IMR-90 (cell line): ENCODE data around the gene ADCYAP1. TPM values are rescaled to one million over a fixed set of nuclear protein-coding genes. Genes with fewer than 3 reads are reported as not detected.

Experiments
- ATAC-seq: fragments of 200-7000 bp; cut with Tn5 transposase; 2 replicates; pipeline ENCODE4 v1.9.1; 2020; ENCODE audit warnings: low read depth, mild to moderate bottlenecking, moderate library complexity
- BruUV-seq: library from RNA; stranded (reverse); fragments of 400-500 nt; replicated peaks from 2 replicates; lab custom pipeline; 2021; lab: Mats Ljungman, UMichigan
- CTCF ChIA-PET: fragments of 300-600 bp; formaldehyde crosslinking; extraction: SDS; loops from one replicate; lab custom pipeline; 2021; ENCODE audit warnings: antibody characterized with exemption; lab: Yijun Ruan, JAX
- POLR2A ChIA-PET: fragments of 300-600 bp; sonication (Branson Sonifier 250); formaldehyde crosslinking; loops from one replicate; lab custom pipeline; 2022; ENCODE audit warnings: antibody characterized with exemption; ENCODE audit not compliant: unreplicated experiment; lab: Charles Lee
- DNase-seq: peaks from one replicate; pipeline ENCODE4 v3.0.0; 2013
- H2AFZ ChIP-seq: replicated peaks from 2 replicates; pipeline ENCODE3; 2013; ENCODE audit warnings: low read length, mild to moderate bottlenecking; ENCODE audit not compliant: poor library complexity
- H2AK5ac ChIP-seq: 2 replicates; pipeline ENCODE4 v1.6.1; 2013; ENCODE audit warnings: low read depth, low read length, inconsistent platforms
- H2AK9ac ChIP-seq: replicated peaks from 2 replicates; pipeline ENCODE3; 2013; ENCODE audit warnings: mild to moderate bottlenecking, low read depth, low read length, moderate library complexity; ENCODE audit not compliant: poor library complexity
- H2BK120ac ChIP-seq: 2 replicates; pipeline ENCODE4 v1.6.1; 2013; ENCODE audit warnings: low read depth, low read length, inconsistent platforms
- H2BK15ac ChIP-seq: 3 replicates; pipeline ENCODE4 v1.6.1; 2013; ENCODE audit warnings: low read depth, low read length, inconsistent platforms
- H2BK20ac ChIP-seq: 2 replicates; pipeline ENCODE4 v1.6.1; 2013; ENCODE audit warnings: low read depth, mild to moderate bottlenecking, inconsistent platforms, low read length, moderate library complexity
- H2BK5ac ChIP-seq: 2 replicates; pipeline ENCODE4 v1.6.1; 2013; ENCODE audit warnings: mild to moderate bottlenecking, low read depth, low read length, inconsistent platforms; ENCODE audit not compliant: poor library complexity, severe bottlenecking
- H3K14ac ChIP-seq: replicated peaks from 2 replicates; pipeline ENCODE4 v1.6.1; 2013; ENCODE audit warnings: low read depth, low read length, inconsistent platforms
- H3K18ac ChIP-seq: 2 replicates; pipeline ENCODE4 v1.6.1; 2013; ENCODE audit warnings: low read depth, low read length, control low read depth
- H3K23ac ChIP-seq: 2 replicates; pipeline ENCODE4 v1.6.1; 2013; ENCODE audit warnings: low read depth, low read length, inconsistent platforms
- H3K27ac ChIP-seq: 2 replicates; pipeline ENCODE4 v1.5.1; 2013; ENCODE audit warnings: mild to moderate bottlenecking, control low read depth, low read length; ENCODE audit not compliant: insufficient read depth
- H3K27me3 ChIP-seq: 2 replicates; pipeline ENCODE4 v1.6.1; 2013; ENCODE audit warnings: low read length; ENCODE audit not compliant: control insufficient read depth, insufficient read depth
- H3K36me3 ChIP-seq: 2 replicates; pipeline ENCODE4 v1.6.1; 2013; ENCODE audit warnings: low read length, mixed read lengths; ENCODE audit not compliant: control insufficient read depth, insufficient read depth
- H3K4ac ChIP-seq: 2 replicates; pipeline ENCODE4 v1.6.1; 2013; ENCODE audit warnings: low read depth, low read length, inconsistent platforms
- H3K4me1 ChIP-seq: 2 replicates; pipeline ENCODE4 v1.6.1; 2013; ENCODE audit warnings: low read length, mixed read lengths; ENCODE audit not compliant: control insufficient read depth, insufficient read depth
- H3K4me2 ChIP-seq: 2 replicates; pipeline ENCODE4 v1.6.1; 2013; ENCODE audit warnings: low read depth, mild to moderate bottlenecking, control low read depth, low read length, moderate library complexity
- H3K4me3 ChIP-seq: 2 replicates; pipeline ENCODE4 v1.5.1; 2013; ENCODE audit warnings: low read depth, mild to moderate bottlenecking, control low read depth, low read length, moderate library complexity; ENCODE audit not compliant: insufficient read depth
- H3K56ac ChIP-seq: 2 replicates; pipeline ENCODE4 v1.6.1; 2013; ENCODE audit warnings: low read length, inconsistent platforms; ENCODE audit not compliant: insufficient read depth; ENCODE audit errors: extremely low read depth
- H3K79me1 ChIP-seq, 2 experiments: 2 replicates each; pipeline ENCODE4 v1.6.1; 2013; ENCODE audit warnings: low read length in 2 of 2, inconsistent platforms in 1 of 2, low read depth in 1 of 2
- H3K9ac ChIP-seq: 2 replicates; pipeline ENCODE4 v1.6.1; 2013; ENCODE audit warnings: low read depth, low read length, control low read depth
- H3K9me1 ChIP-seq: 2 replicates; pipeline ENCODE4 v1.6.1; 2013; ENCODE audit warnings: low read length, inconsistent platforms; ENCODE audit not compliant: insufficient read depth
- H3K9me3 ChIP-seq: 2 replicates; pipeline ENCODE4 v1.6.1; 2013; ENCODE audit warnings: low read length; ENCODE audit not compliant: control insufficient read depth, insufficient read depth
- H4K20me1 ChIP-seq: 2 replicates; pipeline ENCODE4 v1.6.1; 2013; ENCODE audit warnings: low read length, inconsistent platforms; ENCODE audit not compliant: insufficient read depth
- H4K5ac ChIP-seq: 2 replicates; pipeline ENCODE4 v1.6.1; 2013; ENCODE audit warnings: mild to moderate bottlenecking, low read depth, low read length, control low read depth
- H4K8ac ChIP-seq, 2 experiments: 2 replicates each; pipeline ENCODE4 v1.6.1; 2013; ENCODE audit warnings: low read depth in 2 of 2, low read length in 2 of 2, control low read depth in 1 of 2, inconsistent platforms in 1 of 2
- H4K91ac ChIP-seq: 2 replicates; pipeline ENCODE4 v1.6.1; 2013; ENCODE audit warnings: low read depth, low read length, inconsistent platforms; ENCODE audit not compliant: insufficient read depth
- MXI1 ChIP-seq: IDR thresholded peaks from 2 replicates; pipeline ENCODE4 v1.6.1; 2012; ENCODE audit warnings: low read depth, mild to moderate bottlenecking, low read length, moderate library complexity, borderline replicate concordance
- NFE2L2 ChIP-seq: fragments of 150-350 bp; IDR thresholded peaks from 2 replicates; pipeline ENCODE4 v1.6.1; 2016; ENCODE audit warnings: low read depth, mild to moderate bottlenecking, low read length
- RAD21 ChIP-seq: IDR thresholded peaks from 2 replicates; pipeline ENCODE4 v1.6.1; 2012; ENCODE audit warnings: low read length, improper control_type of control experiment
- SMC3 ChIP-seq: fragments of 150-350 bp; IDR thresholded peaks from 2 replicates; pipeline ENCODE4 v1.6.1; 2016; ENCODE audit warnings: low read depth, mild to moderate bottlenecking, antibody characterized with exemption, low read length, moderate library complexity
- WGBS, 2 experiments: methylation state at CpG; one replicate each; pipeline versions ENCODE4 v1.1.5 to v1.1.7; 2013; ENCODE audit warnings: missing lambda C conversion rate in 2 of 2; ENCODE audit not compliant: insufficient read length in 1 of 2; ENCODE audit errors: extremely low coverage in 2 of 2; 5-methylcytosine and 5-hydroxymethylcytosine counted together
- dilution Hi-C: fragments of 300-500 bp; cut with HindIII; formaldehyde crosslinking; loops from one replicate; pipeline ENCODE4 v1.14.3; 2018; ENCODE audit warnings: low sequenced_read_pairs; ENCODE audit not compliant: unreplicated experiment
- in situ Hi-C: fragments of 300-500 bp; cut with MboI; formaldehyde crosslinking; loops from 3 replicates; pipeline ENCODE4 v1.14.3; 2019; ENCODE audit warnings: low sequenced_read_pairs, inconsistent platforms, mixed read lengths
- intact Hi-C: fragments of 100-400 bp; cut with micrococcal nuclease; formaldehyde crosslinking; loops from 2 replicates; pipeline ENCODE4 v1.10.0; 2022
- polyA plus RNA-seq, 3 experiments: library from polyadenylated mRNA; depleted of rRNA; stranded (reverse); fragments of >200 nt; gene quantifications; 2 replicates each; pipeline ENCODE4 v1.2.3, GENCODE V29; 2012; ENCODE audit warnings: low replicate concordance in 1 of 3
- total RNA-seq: library from RNA; depleted of rRNA; stranded (reverse); fragments of >200 nt; gene quantifications from 2 replicates; pipeline ENCODE4 v1.2.3, GENCODE V29; 2012
- TF ChIP-seq, protein P1 (sequence below): fragments of 150-350 bp; IDR thresholded peaks from 2 replicates; pipeline ENCODE4 v1.6.1; 2016; ENCODE audit warnings: low read depth, mild to moderate bottlenecking, low read length, moderate library complexity, borderline replicate concordance

ADCYAP1 gene
- total and polyA plus RNA-seq, 2 of the 4 experiments (the other 2 are of a cell fraction): not detected

DNA sequence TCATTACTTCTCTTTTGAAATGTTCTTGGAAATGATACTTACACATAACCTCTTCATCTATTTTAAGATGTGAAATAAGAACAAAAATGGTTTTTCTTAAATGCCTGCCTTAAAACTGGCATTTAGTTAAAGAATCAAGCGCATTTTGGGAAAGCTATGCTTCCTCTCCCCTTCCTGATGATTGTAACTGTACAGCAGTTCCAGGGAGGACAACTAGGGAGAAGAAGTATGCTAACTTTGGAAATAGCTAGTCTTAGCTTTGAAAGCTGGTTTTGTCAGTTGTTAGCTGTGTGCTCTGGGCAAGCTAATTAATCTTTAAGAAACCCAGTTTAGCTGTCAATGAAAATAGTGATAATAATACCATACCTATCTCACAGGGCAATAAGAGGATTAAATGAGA lies 8.4 kb upstream of the ADCYAP1 start:
- POLR2A ChIA-PET: no interaction called here
- CTCF ChIA-PET: interaction anchor here (0.6 kb wide), 1 partner anchor 11 kb away, joined by 4 read pairs; no protein-coding TSS in a partner anchor
- no peak overlapping the region for H4K5ac ChIP-seq

More for the DNA sequence above, 8.4 kb upstream of the ADCYAP1 start:
- ATAC-seq: no peak
- no peak overlapping the region for H2BK15ac ChIP-seq
- no peak overlapping the region for H4K8ac ChIP-seq
- H3K4me3 ChIP-seq: no peak overlapping the region
- WGBS, 2 experiments: no CpG with 5 or more reads among the region's 1 CpG
- no peak overlapping the region for H3K4ac ChIP-seq
- no peak overlapping the region for H3K14ac ChIP-seq
- H3K18ac ChIP-seq: no peak overlapping the region
- no peak overlapping the region for H3K56ac ChIP-seq
- no peak overlapping the region for H2AK5ac ChIP-seq
- no peak overlapping the region for H2BK20ac ChIP-seq
- no peak overlapping the region for H3K23ac ChIP-seq
- no peaks in the 10 kb centered on the region for H3K27me3 ChIP-seq
- H4K20me1 ChIP-seq: no peaks in the 10 kb centered on the region
- no peak for TF ChIP-seq SMC3
- no peak for TF ChIP-seq MXI1
- no peak for TF ChIP-seq RAD21
- TF ChIP-seq, protein P1, sequence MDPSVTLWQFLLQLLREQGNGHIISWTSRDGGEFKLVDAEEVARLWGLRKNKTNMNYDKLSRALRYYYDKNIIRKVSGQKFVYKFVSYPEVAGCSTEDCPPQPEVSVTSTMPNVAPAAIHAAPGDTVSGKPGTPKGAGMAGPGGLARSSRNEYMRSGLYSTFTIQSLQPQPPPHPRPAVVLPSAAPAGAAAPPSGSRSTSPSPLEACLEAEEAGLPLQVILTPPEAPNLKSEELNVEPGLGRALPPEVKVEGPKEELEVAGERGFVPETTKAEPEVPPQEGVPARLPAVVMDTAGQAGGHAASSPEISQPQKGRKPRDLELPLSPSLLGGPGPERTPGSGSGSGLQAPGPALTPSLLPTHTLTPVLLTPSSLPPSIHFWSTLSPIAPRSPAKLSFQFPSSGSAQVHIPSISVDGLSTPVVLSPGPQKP: no peak
- TF ChIP-seq NFE2L2: no peak
- no peak overlapping the region for H3K9ac ChIP-seq
- no peak for DNase-seq
- H2AK9ac ChIP-seq: no peak overlapping the region
- no peak overlapping the region for H2BK120ac ChIP-seq
- H3K9me3 ChIP-seq: no peaks in the 10 kb centered on the region
- H3K4me1 ChIP-seq: no peaks in the 10 kb centered on the region
- H4K91ac ChIP-seq: no peak overlapping the region
- no peaks in the 10 kb centered on the region for H3K9me1 ChIP-seq
- H2BK5ac ChIP-seq: no peak overlapping the region
- in situ Hi-C loops (no loop called here), dilution Hi-C loops (no loop called here), intact Hi-C loops (no loop called here)
- no peaks in the 10 kb centered on the region for H3K79me1 ChIP-seq
- no TSS peak for BruUV-seq
- no peak overlapping the region for H2AFZ ChIP-seq
- H3K4me2 ChIP-seq: no peak overlapping the region
- no peak overlapping the region for H3K27ac ChIP-seq
- no peaks in the 10 kb centered on the region for H3K36me3 ChIP-seq
